ENCODE results near the gene KATNAL2. TPM values are rescaled to one million over a fixed set of nuclear protein-coding genes. Genes with fewer than 3 reads are reported as not detected.

Gene KATNAL2, protein sequence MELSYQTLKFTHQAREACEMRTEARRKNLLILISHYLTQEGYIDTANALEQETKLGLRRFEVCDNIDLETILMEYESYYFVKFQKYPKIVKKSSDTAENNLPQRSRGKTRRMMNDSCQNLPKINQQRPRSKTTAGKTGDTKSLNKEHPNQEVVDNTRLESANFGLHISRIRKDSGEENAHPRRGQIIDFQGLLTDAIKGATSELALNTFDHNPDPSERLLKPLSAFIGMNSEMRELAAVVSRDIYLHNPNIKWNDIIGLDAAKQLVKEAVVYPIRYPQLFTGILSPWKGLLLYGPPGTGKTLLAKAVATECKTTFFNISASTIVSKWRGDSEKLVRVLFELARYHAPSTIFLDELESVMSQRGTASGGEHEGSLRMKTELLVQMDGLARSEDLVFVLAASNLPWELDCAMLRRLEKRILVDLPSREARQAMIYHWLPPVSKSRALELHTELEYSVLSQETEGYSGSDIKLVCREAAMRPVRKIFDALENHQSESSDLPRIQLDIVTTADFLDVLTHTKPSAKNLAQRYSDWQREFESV
- total RNA-seq, result 1 to 10 TPM; 4.2 to 6.4 TPM
- polyA plus RNA-seq (2013, experiment 1 of 2), result 11.4 TPM
- polyA plus RNA-seq (2013, experiment 2 of 2), result 10.4 TPM
- long read RNA-seq, experiment 1, partial matches to known transcripts, result 1 of 3 reads
- long read RNA-seq, experiment 1, other reads (novel, unspliced or antisense), result 2 of 3 reads
- long read RNA-seq, experiment 2, partial matches to known transcripts, result 1 of 14 reads
- long read RNA-seq, experiment 2, other reads (novel, unspliced or antisense), result 13 of 14 reads
- long read RNA-seq, experiment 3, partial matches to known transcripts, result 1 of 13 reads
- long read RNA-seq, experiment 3, other reads (novel, unspliced or antisense), result 9 of 13 reads
- long read RNA-seq, experiment 4, partial matches to known transcripts, result 4 of 9 reads
- long read RNA-seq, experiment 4, other reads (novel, unspliced or antisense), result 5 of 9 reads

DNA sequence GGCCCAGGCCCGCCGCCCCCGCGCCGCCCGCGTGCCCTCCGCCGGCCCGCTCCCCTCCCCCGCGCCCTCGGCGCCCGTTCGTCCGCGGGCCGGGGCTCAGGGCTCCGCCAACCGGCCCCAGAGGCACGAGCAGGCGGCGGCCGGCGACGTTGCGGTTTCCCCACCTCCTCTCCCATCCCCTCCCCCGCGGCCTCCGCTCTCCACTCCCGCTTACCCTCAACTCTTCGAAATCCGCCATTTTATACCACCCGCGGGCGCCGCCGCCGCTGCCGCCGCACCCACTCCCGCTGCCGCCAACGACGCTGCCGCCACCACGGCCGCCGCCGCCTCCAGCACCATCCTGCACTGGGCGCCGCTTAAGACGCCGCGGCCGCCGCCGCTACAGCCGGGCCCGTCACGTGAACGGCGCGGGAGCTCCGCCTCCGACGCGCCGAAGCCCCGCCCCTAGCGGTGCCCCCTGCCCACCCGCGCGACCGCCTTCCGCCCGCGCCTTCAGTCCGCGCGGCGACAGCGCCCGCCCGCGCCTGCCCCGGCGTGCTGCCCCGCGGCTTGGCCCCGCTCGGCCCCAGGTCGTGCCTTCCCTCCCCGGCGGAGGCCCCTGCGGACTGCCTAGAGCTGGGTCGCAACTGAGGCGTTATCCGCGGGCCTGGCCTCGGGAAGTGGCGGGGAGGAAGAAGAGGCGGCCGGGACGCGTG is at the start of gene KATNAL2, which contains the start of gene PIAS2:
Gene KATNAL2, plus strand, starts transcription at position 495 of the 695 bp plus-strand sequence. CDS start 29,271 bp downstream, outside the sequence.
Gene PIAS2, minus strand, starts transcription at position 400 of the 695 bp plus-strand sequence. Its CDS starts 162 bp downstream, at position 238.
- H3K9me3 Mint-ChIP-seq, result no peaks in the 10 kb centered on the region
- Histone ChIP-seq H3K9me3 (ENCODE audit: control insufficient read depth, low read length) (no peaks in the 10 kb centered on the region), H3K4me3 (ENCODE audit: low read length) (peak within 1 kb of the TSS; percentile 94), H3K9ac (ENCODE audit: extremely low read depth, low read length, poor library complexity, severe bottlenecking) (peak within 1 kb of the TSS; percentile 69), H3K27me3 (ENCODE audit: control insufficient read depth, insufficient read depth, low read length, poor library complexity, severe bottlenecking) (no peaks in the 10 kb centered on the region), H3K27ac (ENCODE audit: low read depth, low read length) (peak within 1 kb of the TSS; percentile 70), H3K36me3 (ENCODE audit: control insufficient read depth, insufficient read depth, low read length) (no peaks in the 10 kb centered on the region), H3K4me1 (ENCODE audit: control insufficient read depth, insufficient read depth, low read length) (no peaks in the 10 kb centered on the region)
- 0 to 1% methylated on average over 25 to 107 of the region's 107 CpGs for WGBS, 2 experiments (ENCODE audit: insufficient coverage in 1 of 2, insufficient read length in 1 of 2)
- peak within 1 kb of the TSS; percentile 82 for H3K4me3 Mint-ChIP-seq
- peak; percentile 90 for DNase-seq
- H3K36me3 Mint-ChIP-seq (ENCODE audit: low read depth), result no peaks in the 10 kb centered on the region
- H3K4me1 Mint-ChIP-seq, result peaks cover 47% of the 10 kb centered on the region
- TF ChIP-seq, protein P1, sequence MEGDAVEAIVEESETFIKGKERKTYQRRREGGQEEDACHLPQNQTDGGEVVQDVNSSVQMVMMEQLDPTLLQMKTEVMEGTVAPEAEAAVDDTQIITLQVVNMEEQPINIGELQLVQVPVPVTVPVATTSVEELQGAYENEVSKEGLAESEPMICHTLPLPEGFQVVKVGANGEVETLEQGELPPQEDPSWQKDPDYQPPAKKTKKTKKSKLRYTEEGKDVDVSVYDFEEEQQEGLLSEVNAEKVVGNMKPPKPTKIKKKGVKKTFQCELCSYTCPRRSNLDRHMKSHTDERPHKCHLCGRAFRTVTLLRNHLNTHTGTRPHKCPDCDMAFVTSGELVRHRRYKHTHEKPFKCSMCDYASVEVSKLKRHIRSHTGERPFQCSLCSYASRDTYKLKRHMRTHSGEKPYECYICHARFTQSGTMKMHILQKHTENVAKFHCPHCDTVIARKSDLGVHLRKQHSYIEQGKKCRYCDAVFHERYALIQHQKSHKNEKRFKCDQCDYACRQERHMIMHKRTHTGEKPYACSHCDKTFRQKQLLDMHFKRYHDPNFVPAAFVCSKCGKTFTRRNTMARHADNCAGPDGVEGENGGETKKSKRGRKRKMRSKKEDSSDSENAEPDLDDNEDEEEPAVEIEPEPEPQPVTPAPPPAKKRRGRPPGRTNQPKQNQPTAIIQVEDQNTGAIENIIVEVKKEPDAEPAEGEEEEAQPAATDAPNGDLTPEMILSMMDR (conservative IDR thresholded peaks at IDR 0.05), result no peak
- no peaks in the 10 kb centered on the region for H3K27me3 Mint-ChIP-seq (ENCODE audit: insufficient read depth)
- H3K27ac Mint-ChIP-seq, result peak within 1 kb of the TSS; percentile 90

DNA sequence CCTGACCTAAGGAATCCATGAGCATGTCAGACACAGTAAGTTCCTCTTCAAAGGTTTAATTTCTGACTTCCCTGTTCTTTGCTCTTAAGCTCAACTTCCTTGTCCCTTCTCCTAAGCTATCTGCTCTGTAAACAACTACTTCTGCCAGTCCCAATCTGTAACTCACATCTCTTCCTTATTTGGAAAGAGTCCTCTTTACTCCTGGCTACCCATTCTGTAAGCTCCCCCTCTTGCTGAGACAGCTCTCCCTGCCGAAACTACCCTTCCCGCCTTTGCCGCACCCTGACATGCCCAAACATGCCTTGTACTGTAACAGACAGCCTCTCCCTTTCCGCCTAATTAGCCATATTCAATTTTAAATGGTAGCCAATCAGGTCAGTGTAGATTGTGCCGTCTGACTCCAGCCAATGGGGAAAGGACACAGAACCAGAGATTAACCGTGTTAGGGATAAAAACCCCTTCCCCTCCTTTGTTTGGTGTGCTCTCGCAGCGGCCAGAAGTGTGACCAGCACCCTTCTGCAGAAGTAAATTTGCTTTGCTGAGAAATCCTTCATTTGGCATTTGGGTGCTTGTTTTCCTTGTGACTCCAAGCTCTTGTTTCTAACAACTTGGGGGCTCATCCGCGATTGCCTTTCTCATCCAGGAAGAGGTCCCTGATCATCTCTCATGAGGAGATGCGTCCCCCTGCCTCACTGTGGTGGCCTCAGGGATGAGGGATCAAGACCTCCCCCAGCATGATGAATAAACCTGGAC is 49.1 kb upstream of the KATNAL2 start:
- H3K36me3 Mint-ChIP-seq (ENCODE audit: low read depth), result peaks cover 34% of the 10 kb centered on the region
- Histone ChIP-seq H3K9ac (ENCODE audit: extremely low read depth, low read length, poor library complexity, severe bottlenecking) (no peak overlapping the region), H3K27me3 (ENCODE audit: control insufficient read depth, insufficient read depth, low read length, poor library complexity, severe bottlenecking) (no peaks in the 10 kb centered on the region), H3K27ac (ENCODE audit: low read depth, low read length) (no peak overlapping the region), H3K4me3 (ENCODE audit: low read length) (peak overlapping the region; percentile 57), H3K4me1 (ENCODE audit: control insufficient read depth, insufficient read depth, low read length) (no peaks in the 10 kb centered on the region), H3K36me3 (ENCODE audit: control insufficient read depth, insufficient read depth, low read length) (peaks cover 3% of the 10 kb centered on the region), H3K9me3 (ENCODE audit: control insufficient read depth, low read length) (peaks cover 58% of the 10 kb centered on the region)
- 95 to 96% methylated on average over 8 to 11 of the region's 11 CpGs for WGBS, 2 experiments (ENCODE audit: insufficient coverage in 1 of 2, insufficient read length in 1 of 2)
- H3K4me3 Mint-ChIP-seq, result no peak overlapping the region
- no peak overlapping the region for H3K27ac Mint-ChIP-seq
- TF ChIP-seq, protein P1 (conservative IDR thresholded peaks at IDR 0.05), result no peak
- H3K4me1 Mint-ChIP-seq, result peaks cover 29% of the 10 kb centered on the region
- H3K9me3 Mint-ChIP-seq, result peaks cover 32% of the 10 kb centered on the region
- H3K27me3 Mint-ChIP-seq (ENCODE audit: insufficient read depth), result no peaks in the 10 kb centered on the region
- DNase-seq, result peak; percentile 54

All from endodermal cell (in vitro differentiated cells).